Activated T-helper 1 cell treated with Interleukin-2 at 50 U/mL for 16 hours (primary cell): ENCODE measurements around the gene GNAS.

Experiments used
- DNase-seq: peaks from one replicate; pipeline ENCODE4 v3.0.0-alpha.2; 2020; ENCODE audit warnings: low read depth

GNAS gene

DNA sequence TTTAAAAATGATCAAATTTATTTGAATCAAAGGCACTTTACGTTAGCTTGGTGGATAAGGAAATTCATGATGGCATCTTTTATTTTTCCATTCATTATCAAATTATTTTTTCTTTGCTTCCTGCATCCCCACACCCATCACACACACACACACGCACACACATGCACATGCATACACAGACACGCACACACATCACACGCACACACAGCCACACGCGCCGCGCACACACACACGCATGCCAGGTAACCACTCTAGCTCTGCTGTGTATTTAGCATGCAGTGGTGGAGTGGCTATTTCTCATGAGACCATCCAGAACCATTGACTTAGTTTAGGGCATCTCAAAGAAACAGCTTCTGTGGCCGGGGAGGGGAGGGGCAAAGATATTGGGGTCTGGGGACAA lies 47.0 kb downstream of the GNAS start:
- DNase-seq, result no peak

DNA sequence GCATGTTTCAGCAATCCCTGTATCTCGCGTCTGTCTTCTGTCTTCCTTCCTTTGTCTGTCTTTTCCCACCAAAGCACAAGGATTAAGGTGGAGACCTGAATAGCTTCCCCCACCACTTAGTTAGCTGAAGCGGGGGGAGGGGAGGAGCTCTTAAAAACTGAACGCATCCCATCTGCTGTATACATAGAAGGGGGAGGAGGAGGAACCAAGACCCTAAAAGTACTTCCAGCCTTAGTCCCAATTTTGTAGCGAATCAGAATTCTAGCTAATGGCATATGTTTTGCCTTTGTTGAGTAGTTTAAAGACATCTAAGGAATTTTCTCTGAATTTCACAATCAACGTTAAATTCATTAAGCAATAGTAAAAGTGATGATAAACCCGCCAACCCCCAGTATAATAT lies 47.9 kb downstream of the GNAS start:
- no peak for DNase-seq

DNA sequence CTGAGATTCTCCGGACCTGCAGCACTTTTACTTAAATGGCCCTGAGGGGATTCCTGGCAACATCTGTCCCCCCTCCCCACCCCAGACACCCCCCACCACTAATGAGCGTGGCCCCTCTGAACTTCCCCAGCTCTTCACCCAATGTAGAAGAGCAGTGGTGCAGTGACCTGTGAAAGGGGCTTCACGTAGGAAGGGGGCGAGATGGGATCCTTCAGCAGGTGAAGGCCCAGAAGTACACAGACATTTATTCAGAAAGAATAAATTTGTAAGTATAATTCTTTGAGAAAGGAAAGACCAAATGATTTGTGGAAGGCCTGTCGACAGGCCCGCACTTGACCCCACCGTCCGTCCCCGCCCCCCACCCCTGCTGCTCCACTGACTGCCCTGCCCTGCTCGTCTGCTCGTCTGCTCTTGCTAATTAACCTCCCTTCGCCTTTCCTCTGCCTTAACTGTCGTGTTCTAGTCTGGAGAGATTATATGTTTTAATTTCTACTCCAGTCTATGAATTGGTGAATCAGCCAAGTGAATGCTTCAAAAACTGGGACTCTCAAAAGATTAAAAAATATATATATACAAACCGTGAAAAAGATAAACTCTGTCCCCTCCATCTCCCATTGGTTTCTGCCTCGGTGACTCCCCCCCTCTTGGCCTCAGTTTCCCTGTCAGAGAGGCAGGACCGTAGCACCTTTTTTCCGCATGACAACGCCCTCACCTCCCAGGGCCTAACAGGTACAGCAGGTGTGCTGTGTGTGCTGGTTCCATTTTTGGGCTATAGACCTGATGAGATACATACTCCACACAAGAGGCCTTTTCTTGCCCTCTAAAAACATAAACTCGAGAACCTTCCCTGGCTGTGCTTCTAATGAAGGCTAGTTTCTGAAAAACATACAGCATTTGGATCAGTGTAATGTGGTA lies 49.2 kb downstream of the GNAS start:
- no peak for DNase-seq

DNA sequence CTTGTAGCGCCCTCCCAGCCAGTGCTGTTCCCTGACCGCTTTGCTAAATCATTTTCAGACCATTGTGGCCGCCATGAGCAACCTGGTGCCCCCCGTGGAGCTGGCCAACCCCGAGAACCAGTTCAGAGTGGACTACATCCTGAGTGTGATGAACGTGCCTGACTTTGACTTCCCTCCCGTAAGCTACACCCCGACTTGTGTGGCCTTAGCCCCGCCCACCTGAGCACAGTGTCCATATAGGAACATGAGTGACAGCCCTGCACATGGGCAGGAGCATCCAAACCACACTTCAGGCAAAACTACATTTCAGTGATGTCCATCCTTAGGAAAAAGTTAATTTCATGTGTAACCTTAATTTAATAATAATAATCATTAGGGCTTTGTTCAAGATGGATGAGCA lies 51.1 kb downstream of the GNAS start:
- no peak for DNase-seq

DNA sequence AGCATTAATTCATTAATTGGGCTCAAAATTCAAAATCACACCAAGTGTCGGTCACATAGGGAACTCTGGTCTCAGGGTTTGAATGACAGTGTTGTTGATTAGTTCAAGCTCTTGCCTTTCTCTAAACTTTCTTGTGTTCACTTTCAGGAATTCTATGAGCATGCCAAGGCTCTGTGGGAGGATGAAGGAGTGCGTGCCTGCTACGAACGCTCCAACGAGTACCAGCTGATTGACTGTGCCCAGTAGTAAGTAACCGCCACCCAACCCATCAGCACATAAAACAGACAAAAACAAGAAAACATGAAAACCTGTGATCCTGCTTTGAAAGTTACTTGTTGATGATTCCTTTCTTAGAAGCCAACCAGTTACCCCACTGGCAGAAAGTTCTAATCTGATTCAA lies 52.7 kb downstream of the GNAS start:
- no peak for DNase-seq

DNA sequence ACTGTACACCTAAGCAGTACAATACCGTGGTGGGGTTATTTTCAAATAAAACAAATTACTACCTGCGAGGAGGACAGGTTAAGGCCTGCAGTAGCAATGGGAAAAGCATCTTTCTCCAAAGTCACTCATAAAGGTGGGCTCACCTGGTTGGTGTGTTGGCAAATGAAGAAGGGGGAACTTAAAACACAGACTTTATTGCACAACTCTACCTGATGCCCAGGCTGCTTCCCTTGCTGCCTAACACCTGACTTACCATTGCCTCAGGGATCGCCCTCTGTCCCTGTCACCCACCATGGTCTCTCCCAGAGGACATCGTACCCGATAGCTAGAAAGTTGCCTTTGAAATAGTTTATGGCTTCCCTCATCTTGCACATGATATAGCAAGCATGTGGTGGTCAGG lies 53.6 kb downstream of the GNAS start:
- DNase-seq, result no peak

DNA sequence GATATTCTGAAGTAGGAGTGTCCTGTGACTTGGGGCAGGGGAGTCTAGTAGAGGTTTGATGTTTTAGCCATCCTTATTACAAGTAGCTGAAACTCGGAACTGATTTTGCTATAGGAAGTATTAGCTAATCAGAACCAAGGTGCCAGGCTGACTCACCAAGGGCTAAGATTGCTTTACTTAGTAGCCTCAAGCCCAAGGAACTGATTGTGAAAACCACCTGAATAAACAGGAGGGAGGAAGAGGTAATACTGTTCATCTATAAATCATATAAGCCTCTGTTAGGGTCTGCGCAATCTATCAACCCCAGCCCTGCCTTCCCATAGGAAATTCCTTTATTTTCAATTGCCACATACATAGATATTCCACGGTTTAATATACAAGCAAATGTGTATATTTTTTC lies 54.4 kb downstream of the GNAS start:
- no peak for DNase-seq

DNA sequence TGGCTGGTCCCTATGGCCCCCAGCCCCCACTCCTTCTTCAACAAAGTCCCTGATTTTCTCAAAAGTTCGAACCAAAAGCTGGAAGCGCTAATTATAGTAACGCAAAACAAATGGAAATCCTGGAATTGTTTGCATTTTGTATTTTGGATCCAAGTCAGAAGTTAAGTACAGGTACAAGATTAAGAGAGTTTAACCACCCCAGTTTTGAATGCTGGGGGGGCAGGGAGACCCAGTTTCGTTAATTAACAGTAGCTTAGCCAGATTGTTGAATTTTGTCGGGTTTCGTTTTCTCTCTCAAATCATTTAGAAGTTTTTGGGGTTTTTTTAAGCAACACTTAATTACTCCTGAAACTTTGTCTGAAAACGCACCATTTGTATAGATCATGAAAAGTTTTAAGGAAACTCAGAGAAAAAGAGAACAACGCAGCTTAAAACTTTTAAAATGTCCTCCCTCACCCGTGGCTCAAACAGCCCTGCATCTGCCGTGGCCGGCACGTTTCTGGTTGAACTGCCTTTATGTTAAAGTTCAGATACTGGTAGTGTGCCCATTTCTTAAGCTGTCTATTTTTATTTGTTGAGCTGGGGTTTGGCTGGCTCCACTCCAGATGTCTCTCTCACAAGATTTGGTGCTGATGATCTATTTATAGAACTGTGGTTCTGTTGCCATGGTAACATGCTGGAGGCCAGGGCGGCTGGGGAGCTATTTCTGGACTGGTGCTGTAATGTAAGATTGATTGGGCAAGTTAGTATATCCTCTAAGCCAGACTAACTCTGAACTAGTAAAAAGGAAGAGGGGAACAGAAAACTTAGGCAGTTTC lies 55.0 kb downstream of the GNAS start:
- DNase-seq, result no peak

DNA sequence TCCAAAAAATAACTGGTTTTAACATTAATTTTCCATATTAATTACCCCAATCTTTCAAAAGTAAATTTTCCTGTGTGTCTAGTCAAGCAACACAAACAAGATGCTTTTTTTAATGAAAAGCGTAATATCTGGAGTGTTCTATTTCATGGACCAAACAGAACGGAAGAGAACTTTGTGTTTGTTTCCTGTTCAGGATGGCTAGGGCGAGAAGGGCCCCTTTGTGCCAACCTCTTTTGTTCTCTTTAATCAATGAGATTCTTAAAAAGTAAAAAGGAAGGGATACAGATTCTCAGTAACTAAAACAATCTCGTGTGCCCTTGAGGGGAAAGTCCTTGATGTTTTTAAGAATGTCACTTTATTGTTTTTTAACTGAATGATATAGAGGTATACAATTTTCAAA lies 55.7 kb downstream of the GNAS start:
- no peak for DNase-seq

DNA sequence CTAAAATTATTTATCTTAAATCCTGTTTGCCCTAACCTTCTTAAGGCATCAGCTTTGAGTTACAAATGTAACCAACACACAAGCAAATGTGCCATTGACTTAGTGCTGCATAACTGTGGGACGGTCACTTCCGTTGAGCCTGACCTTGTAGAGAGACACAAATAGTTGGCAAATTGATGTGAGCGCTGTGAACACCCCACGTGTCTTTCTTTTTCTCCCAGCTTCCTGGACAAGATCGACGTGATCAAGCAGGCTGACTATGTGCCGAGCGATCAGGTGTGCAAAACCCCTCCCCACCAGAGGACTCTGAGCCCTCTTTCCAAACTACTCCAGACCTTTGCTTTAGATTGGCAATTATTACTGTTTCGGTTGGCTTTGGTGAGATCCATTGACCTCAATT lies 56.4 kb downstream of the GNAS start:
- no peak for DNase-seq

DNA sequence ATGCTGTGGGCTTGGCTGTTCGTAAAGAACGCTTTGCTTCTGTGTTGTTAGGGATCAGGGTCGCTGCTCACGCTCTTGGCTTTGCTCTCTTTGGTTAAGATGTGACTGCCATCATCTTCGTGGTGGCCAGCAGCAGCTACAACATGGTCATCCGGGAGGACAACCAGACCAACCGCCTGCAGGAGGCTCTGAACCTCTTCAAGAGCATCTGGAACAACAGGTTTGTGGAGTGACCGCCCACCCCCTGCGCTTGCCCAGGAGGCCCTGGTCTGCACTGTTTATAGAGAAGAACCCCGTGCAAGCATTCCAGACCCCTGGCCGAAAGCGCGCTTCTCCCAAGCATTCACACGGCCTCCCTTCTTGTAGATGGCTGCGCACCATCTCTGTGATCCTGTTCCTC lies 57.1 kb downstream of the GNAS start:
- no peak for DNase-seq

DNA sequence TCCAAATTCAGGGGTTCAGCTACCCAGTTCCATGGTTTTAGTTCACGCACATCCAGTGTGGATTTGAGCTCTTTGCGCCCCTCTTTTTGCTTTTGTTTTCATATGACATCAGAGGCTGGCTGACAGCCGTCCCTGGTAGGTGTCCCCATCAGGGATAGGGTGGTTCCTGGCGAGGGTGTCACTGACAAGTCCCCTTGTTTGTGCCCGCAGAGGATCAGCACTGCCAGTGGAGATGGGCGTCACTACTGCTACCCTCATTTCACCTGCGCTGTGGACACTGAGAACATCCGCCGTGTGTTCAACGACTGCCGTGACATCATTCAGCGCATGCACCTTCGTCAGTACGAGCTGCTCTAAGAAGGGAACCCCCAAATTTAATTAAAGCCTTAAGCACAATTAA lies 58.0 kb downstream of the GNAS start:
- DNase-seq, result no peak

DNA sequence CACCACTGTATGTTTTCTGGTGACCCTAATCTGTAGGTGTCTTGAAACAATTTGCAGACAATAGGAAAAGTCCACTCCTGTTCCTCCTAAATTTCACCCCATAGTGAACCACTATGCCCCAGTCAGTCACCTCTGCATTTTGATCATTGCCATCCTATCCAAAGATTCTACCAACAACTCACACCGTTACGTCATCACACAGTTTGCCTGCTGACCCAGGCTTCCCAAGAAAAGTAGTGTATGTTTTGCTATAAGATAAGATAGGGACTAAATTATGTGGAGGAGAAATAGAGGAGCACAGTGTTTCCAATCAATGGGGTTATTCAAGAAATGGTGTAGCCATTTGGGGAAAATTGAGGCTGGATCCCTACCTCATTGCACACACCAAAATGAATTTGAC lies 58.8 kb downstream of the GNAS start:
- no peak for DNase-seq

DNA sequence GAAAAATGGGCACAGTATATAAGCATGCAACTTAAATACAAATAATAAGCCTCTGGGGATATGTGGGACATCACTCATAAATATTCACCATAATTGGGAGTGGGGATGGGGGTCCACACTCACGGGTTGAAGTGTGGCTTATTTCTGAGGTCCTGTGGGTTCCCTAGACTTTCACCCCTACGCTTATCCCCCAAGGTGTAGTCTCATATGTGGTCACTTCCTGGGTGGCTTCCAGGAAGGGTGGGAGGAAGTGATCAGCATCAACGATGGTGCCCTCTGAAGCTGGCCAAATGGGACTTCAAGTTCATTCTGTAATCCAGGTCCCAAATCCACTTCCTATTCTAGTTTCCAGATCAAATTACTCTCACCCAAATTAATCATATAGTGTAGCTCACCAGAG lies 59.5 kb downstream of the GNAS start:
- no peak for DNase-seq

DNA sequence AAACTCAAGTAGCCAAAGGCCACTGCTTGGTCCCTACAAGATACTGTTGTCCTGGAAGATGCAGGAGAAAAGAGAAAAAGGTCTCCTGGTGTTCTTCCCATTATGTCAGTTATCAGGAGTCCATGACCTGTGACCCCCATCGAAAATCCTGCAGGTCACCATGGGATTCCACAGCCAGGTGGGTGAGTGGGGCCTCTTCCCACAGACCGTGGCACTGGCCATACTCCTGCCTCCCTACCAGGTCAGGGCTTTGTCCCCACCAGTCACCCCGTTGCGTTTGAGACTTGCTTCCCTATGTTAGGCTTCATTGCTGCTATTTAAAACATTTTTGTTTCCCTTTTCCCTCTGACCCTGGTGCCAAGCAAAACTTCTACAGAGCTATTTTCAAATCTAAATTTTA lies 60.6 kb downstream of the GNAS start:
- DNase-seq, result no peak

DNA sequence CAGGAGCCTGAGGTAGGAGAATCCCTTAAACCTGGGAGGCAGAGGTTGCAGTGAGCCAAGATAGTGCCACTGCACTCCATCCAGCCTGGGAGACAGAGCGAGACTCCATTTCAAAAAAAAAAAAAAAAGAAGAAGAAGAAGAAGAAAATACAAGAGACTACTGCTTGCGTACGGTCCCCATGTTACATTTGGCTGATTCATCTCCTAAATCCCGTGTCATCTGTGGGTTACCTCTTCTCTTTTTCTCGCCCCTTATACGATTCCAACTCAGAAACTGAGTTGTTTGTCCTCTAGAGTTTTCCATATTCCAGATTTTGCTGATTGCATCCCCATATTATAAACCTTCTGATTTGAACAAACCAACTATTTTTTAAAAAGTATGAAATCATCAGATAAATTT lies 66.1 kb downstream of the GNAS start:
- DNase-seq, result no peak

DNA sequence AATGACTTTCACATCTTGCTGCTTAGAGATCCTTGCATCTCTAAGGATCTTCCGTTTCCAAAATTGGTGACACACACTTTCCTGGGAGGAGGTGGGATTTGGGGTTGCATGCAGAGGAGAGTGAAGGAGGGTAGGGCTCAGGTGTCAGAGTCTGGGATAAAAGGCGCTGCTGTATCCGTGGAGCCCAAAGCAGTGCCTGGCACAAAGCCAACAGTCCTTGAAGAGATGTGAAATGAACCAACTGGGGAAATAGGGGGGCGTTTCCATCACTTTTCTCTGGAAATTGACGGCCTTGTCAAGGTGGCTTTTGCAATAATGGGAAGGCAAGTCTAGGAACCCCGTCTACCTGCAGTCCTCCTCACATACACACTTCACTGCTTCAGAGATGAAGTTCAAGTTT lies 69.0 kb downstream of the GNAS start:
- DNase-seq, result no peak

DNA sequence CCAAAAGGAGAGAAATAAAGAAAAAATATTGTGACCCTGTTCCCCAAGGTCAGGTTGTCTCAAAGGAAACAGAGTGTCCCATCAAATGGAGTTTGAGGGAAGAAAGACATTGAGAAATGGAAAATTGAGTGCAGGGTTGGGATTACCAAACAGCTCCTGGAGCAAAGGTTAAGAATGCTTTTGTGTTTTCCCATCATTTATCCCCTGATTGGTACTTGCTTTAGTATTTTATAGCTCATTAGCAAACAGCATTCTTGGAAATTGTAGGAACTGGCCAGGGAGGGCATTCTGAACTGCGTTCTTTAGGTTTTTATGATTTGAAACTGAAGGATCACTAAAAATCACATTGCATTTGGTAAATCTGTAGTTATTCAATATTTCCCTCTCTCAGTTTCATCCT lies 69.5 kb downstream of the GNAS start:
- DNase-seq, result no peak

DNA sequence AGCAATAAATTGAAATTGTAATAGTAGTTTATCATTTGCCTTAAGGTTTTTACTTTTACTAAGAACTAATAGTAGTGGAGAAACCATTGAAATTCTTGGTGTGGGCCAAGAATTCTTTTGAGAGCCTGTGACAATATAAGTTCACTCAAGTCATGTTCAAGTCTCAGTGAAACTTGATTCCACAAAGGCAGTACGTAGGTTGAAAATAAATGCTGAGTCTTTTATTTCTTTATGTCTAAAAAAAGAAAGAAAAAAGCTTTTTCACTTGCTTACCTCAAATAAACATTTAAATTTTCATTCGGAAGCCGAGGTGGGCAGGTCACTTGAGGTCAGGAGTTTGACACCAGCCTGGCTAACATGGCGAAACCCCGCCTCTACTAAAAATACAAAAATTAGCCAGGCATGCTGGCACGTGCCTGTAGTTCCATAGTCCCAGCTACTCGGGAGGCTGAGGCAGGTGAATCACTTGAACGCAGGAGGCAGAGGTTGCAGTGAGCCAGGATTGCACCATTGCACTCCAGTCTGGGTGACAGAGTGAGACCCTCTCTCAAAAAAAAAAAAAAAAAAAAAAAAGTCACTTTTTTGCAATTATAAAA lies 70.7 kb downstream of the GNAS start:
- DNase-seq, result no peak

DNA sequence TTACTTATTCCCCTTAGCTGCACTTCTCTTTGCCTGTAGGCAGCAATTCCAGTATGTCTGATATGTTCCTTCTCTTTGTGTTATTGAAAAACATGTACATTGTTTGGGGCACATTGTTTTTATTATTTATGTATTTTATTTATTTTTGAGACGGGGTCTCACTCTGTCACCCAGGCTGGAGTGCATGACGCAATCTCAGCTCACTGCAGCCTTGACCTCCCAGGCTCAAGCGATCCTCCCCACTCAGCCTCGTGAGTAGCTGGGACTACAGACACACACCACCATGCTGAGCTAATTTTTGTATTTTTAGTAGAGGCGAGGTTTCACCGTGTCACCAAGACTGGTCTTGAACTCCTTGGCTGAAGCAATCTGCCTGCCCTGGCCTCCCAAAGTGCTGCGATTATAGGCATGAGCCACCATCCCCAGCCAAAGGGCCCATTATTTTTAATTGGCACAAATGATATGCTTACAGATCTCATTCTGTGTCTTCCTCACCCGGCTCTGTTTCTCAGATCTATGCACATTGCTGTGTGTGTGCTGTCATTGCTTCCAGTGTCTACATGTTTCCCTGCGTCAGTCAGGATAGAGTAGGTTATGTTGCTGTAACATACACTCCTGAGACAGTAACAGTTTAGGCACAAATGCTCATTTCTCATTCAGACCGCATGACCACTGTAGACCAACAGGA lies 74.4 kb downstream of the GNAS start:
- no peak for DNase-seq

DNA sequence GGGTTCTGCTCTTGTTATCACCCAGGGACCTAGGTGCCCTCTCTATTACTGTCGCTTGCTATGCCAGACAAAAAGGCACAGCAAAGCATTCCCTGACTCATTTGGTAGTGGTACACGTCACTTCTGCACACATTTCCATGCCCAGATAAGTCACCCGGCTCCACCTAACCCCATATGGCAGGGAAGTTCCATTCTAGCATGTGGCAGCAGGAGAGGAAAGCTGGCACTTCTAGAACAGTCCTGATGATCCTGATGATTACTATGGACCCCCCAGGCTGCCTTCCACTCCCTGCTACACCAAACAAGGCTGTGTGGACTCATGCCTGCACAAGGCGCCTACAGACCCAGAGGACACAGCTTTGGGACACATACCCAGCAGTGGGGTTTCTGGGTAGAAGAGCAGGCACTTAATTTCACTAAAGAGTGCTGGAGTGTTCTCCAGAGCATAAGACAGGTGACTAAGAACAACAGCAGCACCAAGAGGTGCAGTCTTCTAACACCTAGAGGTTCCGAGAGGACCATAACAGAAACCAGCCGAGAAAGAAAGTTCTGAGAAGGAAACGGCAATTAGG lies 75.1 kb downstream of the GNAS start:
- DNase-seq, result no peak

DNA sequence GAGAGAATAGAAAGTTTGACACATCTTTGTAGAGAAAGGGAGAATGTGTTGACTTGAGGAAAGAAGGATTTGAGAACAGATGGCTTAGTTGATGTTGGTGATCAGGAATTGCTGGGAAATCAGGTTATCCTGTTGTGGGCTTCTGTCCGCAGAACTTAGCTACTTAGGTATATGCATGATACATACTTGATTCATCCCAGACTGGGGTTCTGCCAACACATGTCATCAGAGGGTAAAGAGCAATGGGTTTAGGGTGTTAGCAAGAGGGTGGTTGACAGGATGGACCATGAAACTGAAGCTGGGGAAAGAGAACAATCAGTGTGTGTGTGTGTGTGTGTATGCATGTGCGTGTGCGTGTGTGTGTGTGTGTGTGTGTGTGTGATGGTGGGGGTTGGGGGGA lies 78.0 kb downstream of the GNAS start:
- no peak for DNase-seq
